HG02852 (cell line): ENCODE measurements around the gene NEDD8.

ENCODE experiments used
- ATAC-seq: cut with Tn5 transposase; IDR thresholded peaks from one replicate; pipeline ENCODE4 v1.9.1; 2021; ENCODE audit warnings: mild to moderate bottlenecking, moderate library complexity; ENCODE audit not compliant: unreplicated experiment

The NEDD8 gene

GRCh38 chr14:24264298-24264697 is 32.1 kb upstream of the NEDD8 start:
- no peak for ATAC-seq

DNA sequence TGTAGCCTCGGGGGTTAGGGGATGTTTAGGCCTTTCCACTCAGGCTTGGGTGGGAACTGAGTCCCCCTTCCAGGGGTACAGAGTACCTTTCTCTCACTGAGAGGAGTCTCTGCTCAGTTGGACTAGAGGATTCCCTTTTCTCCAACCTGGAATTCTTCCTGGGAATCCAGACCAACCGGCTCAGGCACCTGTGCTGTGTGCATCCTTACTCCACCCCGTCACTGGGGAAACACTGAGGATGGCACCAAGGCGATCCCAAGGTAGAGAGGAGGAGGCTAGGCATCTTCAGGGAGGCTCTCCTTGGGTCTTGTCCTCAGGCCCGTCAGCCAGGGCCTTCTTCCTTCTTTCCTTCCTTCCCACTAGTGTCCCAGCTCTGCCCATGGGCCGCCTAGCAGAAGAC is 31.7 kb upstream of the NEDD8 start:
- ATAC-seq = no peak

GRCh38 chr14:24262821-24263733 is 30.9 kb upstream of the NEDD8 start, which contains the start of gene TGM1:
TSS of gene TGM1 (minus strand) at chr14:24263177. CDS start at chr14:24262352, 825 bp downstream.
- no peak for ATAC-seq

DNA sequence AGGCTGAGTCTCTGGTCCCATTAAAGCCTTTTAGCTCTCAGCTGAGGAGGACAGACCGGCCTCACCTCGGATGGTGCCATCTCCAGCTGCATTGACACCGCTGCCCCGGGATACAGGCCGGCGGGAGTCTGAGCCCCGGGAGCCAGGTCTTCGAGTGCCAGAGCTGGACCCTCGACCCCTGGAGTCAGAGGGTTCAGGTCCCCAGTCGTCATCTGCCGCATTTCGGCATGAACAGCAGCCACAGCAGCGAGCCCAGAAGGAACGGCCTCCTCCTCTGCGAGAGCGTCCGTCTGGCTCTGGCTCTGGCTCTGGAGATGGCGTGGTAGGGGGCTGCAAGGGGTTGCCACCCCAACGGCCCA is 29.8 kb upstream of the NEDD8 start:
- ATAC-seq = no peak

DNA sequence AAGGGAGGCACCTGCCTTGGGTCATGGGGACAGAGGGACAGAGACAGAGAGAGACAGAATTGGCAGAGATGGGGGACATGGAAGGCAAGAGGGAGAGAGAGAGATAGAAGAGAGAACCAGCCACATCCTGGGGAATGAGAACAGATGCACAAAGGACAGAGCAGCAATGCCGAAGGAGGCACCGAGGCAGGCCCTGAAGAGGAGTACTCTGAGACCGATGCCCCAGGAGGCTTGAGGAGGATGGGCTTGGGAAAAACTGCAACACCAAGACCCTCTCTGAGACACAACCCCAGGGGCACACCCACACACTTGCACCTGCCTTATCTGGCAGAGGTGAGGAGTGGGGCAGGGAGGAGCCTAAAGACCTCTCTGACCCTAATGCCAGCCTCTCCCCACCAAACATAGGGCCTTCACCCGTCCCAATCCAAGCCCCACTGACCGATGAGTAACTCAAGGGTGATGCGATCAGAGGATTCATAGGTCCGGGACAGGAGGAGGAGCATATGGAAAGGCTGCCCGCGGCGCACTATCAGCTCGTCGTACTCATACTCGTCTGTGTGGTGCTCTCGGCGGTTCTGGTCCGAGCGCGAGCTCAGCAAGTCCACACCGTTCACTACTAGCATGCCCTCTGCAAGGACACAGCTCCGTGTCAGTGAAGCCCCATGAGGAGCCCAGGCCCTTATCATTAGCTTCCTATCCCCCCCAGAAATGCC is 29.2 kb upstream of the NEDD8 start:
- ATAC-seq = no peak

- no peak for ATAC-seq
These were observed 28.6 kb upstream of the NEDD8 start for GRCh38 chr14:24260780-24261157.

DNA sequence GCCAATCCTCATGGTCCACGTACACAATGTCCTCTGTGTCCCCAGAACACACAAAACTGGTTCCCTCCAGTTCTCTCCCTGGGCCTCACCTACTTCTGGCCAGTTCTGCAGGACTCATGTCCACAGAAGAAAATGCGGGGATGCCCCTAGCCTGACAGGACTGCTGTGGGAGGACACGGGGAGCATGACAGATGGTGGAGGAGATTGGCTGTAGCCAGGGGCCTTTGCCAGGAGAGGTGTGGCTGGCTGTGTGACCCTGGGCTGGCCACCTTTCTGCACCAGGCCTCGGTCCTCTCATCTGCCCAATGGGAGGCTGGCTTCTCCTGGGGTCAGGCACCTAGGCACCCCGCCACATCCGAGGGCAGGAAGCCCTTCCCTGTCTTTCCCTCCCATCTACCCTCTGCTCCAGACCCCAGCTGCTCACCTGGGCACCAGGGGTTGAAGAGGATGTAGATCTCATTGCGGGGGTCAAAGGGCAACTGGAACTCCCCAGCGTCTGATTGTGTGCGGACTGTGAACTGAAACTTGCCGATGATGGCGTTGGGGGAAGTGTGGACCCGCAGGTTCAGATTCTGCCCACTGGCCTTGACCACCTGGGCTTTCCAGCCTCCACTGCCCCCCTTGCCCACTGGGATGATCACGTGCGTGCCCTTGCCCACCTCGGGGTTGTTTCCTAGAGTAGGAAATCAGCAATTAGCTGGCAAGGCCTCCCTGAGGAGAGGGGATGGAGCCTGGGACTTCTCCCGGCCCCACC is 28.0 kb upstream of the NEDD8 start:
- no peak for ATAC-seq

DNA sequence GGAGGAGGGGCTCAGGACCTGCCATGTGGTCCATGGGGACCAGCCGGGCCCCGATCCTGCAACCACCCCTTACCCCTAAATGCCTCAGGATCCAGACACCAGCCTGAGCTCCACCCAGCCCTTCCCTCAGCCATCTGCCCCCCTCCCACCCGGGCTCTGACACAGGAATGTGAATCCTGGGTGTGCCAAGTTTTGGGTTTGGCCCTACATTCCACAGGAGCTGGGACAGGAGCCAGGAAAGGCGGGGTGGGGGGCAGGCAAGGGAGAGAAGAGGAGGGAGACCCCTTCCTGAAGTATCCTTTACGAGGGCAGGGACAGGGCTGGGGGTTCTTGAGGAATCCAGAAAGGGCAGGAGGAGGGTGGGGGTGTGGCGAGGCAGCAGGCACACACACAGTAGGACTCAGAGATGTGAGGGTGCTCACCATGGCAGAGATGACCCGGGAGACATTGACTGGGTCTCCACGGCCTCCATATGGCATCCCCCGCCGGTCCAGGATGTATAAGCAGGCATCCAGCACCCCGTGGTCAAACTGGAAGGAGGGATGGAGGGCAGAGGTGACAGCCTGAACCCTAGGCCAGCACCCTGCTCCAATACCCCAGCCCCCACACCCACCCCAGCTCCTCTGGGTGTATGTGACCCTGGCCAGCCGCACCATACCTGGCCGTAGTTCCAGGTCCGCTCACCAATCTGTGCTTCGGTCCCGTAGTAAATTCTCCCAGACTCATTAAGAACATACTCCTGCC is 27.3 kb upstream of the NEDD8 start:
- no peak for ATAC-seq

DNA sequence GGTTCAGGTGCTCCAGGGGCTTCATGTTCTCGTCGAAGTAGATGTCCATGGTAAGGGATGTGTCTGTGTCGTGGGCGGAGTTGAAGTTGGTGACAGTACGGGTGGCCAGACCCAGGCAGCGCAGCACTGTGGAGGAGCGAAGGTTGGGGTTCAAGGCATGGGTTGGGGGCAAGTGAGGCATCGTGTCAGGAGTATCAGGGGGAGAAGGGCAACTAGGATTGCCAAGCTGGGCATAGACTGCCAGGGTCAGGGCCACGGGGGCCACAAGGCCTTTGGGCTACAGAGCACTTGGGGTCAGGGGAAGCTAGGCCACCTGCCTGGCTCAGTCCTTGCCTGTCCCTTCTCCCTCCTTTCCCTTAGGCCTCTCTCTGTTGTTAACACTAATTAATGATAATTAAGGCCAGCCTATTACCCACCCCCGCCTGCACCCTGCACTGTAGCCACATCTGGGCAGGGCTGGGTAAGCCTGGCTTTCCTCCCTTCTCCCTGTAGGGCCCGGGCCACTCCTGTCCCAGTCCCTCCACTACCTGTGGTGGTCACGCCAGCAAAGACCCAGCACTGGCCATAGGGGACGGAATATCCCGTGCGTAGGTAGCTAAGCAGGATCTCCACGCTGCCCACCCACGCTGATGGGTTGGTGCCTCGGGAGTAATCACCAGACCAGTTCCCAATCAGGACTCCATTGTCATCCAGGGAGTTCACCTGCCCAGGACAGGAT is 26.5 kb upstream of the NEDD8 start:
- ATAC-seq = no peak

- ATAC-seq = no peak
These were observed 26.0 kb upstream of the NEDD8 start for GRCh38 chr14:24258119-24258518.

DNA sequence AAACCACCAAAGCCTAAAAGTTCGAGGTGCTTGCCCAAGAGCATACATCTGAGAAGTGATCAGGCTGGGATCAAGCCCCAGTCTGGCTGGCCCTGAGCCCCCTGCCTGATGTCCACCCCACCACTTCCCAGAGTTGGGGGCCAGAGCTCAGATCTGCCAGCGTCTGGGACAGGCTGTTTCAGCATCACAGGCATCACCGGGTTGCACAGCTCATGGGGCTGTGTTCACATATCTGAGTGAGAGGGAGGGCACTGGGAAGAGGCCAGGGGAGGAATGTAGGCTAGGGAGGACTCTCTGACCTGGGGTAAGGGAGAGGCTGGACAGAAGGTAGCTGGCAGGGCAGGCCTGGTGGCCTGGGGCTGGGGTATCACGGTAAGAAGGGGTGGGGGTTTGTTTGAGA is 24.8 kb upstream of the NEDD8 start:
- ATAC-seq = no peak

DNA sequence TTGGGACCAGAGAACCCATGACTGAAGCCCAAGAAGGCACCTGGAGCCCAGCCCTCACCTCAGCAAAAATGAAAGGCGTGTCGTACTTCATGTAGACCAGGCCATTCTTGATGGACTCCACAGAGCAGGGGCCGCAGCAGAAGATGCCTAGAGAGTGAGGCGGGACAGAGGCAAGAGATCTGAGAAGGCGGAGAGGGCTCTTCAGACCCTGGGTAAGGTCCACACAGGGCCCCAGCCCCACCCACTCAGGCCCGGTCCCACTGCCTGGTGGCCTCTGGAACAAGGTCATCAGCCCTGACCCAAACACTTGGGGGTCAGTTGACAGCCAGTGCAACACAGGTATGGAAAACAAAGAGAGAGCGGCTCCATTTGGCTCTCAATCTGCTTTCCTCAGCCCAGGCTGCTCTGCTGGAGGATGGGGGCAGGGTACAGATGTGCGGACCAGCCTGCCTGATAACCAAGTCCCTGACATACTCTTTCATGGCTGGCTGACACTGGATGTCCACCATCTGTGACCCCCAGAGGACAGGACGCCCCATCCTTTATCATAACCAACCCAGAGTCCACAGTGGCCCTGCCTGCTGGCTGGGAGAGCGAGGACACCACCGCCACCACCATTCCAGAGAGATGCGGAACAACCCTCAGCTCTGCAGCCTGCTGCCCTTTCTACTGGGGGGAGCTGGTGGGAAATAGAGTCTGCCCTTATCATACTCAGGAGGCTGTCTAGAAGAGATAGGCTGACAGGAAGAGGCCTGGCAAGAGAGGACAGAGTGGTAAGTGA is 24.0 kb upstream of the NEDD8 start:
- ATAC-seq = no peak

DNA sequence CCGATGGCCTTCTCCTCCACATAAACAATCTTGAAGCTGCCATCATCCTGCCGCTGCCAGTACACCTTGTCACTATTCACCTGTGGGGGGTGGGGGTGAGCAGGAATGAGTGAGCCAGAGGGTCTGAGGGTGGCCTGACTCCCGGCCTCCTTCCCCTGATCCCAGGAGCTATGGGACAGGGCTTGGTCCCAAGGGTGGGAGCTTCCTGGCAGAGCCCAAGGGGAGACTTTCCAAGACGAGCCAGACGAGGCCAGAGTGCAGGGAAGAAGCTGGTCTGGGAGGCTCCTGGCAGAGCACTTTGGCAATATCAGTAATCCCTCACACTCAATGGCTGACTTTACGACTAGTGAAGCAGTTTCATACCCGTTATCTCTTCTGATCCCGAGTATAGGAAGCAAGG is 23.3 kb upstream of the NEDD8 start:
- no peak for ATAC-seq

DNA sequence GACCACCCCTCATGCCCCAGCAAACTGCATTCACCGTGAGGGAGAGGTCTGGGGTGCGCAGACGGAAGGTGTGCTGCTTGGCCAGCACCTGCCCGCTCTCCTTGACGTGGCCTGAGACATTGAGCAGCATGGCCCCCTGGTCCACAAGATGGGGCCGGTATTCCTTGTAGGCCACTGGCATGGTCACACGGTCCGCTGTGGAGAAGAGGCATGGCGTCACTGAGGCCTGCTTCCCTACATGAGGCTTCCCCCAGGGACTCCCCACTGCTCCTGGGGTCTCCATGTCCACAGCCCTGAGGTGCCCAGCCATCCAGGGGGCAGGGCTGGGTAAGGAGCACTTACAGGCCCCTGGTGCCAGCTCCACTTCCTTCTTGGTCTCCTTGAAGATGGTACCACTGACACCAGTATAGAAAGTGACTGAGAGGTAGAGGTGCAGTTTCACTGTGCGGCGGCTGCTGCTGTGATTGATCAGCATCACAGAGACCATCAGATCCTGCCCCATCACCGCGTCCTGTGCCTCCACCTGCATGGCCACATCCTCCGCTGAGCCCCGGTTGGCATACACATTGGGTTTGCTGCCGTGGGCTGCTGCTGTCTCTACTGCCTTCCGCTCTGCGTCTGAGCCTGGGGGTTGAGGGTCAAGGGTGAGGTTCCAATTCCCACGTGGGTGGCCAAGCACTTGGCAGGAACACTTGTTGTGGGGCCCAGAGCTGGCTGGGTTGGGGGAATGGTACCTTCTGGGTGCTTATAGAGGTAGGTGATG is 22.6 kb upstream of the NEDD8 start:
- ATAC-seq = no peak

DNA sequence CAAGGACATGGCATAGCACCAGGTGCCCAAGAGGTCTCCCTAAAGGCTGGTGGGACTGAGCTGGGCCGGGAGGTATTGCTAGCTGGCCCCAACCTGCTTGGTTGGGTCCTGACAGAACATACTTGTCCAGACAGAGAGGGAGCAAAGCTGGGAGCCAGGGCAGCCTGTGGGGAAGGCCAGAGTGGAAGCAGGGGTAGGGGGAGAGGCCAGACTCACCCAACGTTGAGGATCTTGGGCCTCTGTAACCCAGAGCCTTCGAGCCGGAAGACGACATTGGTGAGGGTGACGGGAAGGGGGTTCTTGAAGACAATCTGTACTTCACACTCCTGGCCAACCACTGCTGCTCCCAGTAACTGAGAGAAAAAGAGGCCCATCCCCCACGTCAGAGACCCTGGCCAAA is 21.8 kb upstream of the NEDD8 start:
- no peak for ATAC-seq

- no peak for ATAC-seq
These were observed 20.3 kb upstream of the NEDD8 start for GRCh38 chr14:24252289-24253124.

GRCh38 chr14:24251880-24252288 is 19.7 kb upstream of the NEDD8 start:
- ATAC-seq = no peak

GRCh38 chr14:24250354-24250753 is 18.2 kb upstream of the NEDD8 start:
- no peak for ATAC-seq
